Stimulated activated CD4-positive, alpha-beta T cell treated with anti-CD3 and anti-CD28 coated beads, Interleukin-4, amount 100 ng/mL, for 1 hour (primary cell): ENCODE results near the gene RALY.

Experiments used
- DNase-seq: peaks from one replicate; pipeline ENCODE4 v3.0.0-alpha.2; 2020

Gene RALY

GRCh38 chr20:34084227-34084923 lies 90.7 kb downstream of the RALY start:
- no peak for DNase-seq

GRCh38 chr20:34085544-34086040 lies 91.9 kb downstream of the RALY start:
- DNase-seq, result no peak

- DNase-seq, result no peak
Measured at GRCh38 chr20:34088305-34089174, 94.8 kb downstream of the RALY start.

DNA sequence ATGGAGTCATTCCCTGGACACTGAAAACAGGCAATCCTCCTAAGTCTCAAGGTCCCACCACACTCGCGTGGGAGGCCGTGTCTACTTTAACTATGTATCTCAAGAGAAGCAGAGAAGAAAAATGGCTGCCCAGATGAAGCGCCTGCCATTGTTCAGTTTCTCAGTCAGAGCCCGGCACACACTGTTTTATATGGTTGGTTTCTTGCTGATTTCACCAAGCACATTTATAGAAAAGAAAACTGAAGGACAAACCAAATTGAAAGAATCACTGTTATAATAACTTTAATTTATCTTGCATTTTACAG lies 95.4 kb downstream of the RALY start:
- DNase-seq, result no peak

DNA sequence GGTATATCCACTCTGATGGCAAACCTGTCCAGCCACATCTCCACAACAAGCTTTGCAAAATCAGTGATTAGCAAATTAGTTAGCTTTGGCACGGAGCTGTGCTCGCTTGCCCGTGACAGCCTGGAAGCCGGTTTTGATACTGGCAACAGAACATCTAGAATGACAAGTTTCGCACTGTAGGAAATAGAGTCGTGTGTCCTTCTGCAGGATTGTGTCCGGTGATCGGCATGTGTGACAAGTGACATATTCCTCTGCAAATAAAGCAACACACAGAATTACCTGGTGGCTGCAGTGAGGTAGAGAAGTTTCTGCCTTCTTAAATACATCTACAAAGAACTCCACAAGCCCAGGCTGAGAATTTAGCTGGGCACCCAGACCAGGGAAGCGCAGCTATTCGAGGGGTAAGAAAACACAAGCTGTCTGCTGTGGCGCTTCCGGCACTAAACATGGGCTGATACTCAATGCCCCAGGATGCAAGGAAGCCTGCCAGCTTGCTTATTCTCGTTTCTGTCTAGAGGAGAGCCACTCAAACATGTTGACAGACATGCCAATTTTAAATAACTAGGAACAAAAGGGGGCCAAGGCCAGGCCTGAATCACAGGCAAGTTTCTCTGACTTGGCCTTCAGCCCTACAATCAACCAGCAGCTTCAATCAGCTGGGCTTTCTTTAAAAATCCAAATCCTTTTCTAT lies 96.1 kb downstream of the RALY start:
- no peak for DNase-seq

- DNase-seq, result no peak
Measured at GRCh38 chr20:34090645-34091044, 96.9 kb downstream of the RALY start.

- no peak for DNase-seq
Measured at GRCh38 chr20:34091637-34092200, 98.0 kb downstream of the RALY start.

GRCh38 chr20:34093895-34094294 lies 100.2 kb downstream of the RALY start:
- DNase-seq, result no peak

- no peak for DNase-seq
Measured at GRCh38 chr20:34095825-34096224, 102.1 kb downstream of the RALY start.

DNA sequence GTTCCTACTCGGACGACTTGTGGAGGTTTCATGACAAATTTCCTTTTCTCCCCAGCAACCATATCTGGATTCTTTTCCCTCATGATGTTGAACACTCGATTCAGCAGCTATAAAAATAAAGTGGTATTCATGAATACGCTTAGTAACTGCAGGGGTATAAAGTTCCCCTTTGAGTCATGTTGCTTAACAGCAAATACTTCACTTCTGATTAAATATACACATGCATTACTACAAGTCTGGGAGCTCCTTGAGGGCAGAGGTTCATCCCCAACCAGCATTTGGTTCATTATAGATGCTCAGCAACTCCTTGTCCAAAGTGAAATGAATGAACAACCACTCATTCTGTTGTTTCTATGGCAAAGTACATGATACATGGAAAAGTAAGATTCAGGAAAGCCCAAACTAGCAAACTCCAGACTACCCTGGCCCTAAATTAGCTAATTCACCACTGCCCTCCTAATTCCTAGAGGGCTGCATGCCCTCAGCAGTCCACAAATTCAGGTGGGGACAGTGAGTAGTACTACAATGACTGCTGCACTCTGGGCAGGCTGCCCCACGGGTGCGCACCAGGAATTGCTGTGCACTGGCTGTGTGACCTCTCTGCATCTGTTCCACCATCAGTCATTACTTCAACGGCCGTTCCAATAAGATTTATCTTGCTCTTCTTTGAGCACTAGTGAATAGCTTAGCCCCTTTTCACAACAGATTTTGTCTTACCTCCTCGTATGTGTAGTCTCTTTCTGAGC lies 103.2 kb downstream of the RALY start:
- no peak for DNase-seq

GRCh38 chr20:34098570-34098969 lies 104.9 kb downstream of the RALY start:
- no peak for DNase-seq

GRCh38 chr20:34099675-34100074 lies 106.0 kb downstream of the RALY start:
- no peak for DNase-seq

DNA sequence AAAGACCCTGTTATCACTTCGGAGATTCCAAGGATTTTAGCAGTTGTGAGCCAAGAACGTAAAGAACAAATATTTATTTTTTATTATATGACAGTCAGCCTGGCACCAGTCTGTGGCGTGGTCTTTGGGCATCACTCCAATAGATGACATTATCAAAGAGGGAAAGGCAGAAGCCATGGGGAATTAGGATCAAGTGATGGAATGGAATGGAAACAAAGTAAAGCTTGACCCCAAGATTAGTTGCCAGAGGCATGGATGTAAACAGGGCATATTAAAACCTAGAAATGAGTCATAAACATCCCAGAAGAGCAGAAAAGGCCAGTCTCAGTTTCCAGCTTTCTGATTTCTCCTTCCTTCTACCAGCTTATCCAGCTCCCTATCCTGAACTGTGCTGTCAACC lies 106.9 kb downstream of the RALY start:
- no peak for DNase-seq

- no peak for DNase-seq
Measured at GRCh38 chr20:34102342-34102741, 108.6 kb downstream of the RALY start.

DNA sequence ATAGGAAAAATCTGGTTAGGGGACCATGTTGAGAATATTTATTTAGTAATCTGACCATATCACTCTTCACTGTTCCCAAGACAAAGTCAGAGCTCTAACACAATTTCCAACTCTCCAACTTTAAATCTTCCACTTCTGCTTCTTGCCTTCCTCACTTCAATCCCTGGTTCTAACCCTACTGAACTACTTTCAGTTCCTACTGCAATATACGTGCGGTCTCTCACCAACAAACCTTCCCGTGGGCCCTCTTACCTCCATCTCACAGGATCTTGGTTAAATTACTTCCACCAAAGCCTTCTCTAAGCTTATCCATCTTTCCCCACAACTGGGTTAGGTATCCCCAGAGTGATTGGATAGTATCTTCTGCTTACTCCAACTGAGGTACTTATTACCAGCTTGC lies 110.3 kb downstream of the RALY start:
- no peak for DNase-seq

DNA sequence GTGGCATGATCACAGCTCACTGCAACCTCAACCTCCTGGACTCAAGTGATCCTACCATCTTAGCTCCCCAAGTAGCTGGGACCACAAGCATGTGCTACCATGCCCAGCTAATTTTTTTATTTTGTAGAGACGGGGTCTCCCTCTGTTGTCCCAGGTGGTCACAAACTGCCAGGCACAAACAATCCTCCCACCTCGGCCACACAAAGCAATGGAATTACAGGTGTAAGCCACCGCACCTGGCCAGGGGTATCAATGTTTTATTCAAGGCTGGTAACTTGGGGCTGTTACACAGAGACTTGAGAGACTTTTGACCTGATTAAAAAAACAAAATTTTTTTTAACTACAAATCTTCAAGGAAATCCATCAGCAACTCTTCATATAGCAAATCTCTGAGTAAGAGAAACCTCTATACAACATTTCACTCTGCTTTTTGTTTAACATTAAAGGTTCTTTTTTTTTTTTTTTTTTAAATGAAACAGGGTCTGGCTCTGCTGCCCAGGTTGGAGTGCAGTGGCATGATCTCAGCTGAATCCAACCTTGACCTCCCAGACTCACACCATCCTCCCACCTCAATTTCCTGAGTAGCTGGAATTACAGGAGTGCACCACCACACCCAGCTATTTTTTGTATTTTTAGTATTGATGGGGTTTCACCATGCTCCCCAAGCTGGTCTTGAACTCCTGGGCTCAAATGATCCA lies 112.4 kb downstream of the RALY start:
- DNase-seq, result no peak

DNA sequence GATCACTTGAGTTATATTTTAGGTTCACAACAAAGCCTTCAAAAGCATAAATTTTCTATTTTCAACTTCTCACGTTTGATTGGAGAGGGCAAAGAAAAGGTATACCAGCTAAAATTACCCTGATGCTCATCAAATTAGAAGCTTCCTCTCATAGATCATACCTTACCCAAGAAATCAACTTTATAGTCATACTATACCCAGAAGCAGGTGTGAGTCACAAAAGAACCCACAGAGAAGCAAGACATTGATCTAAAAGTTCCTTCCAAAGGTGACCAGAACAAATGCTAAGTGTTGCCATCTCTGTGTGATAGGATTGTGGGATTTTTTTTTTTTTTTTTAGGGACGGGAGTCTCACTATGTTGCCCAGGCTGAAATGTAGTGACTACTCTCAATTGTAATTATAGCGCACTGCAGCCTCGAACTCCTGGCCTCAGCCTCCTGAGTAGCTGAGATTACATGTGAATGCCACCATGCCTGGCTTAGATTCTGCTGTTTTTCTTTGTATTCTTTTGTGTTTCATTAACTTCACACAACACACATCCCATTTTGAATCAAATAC lies 115.0 kb downstream of the RALY start:
- DNase-seq, result no peak

DNA sequence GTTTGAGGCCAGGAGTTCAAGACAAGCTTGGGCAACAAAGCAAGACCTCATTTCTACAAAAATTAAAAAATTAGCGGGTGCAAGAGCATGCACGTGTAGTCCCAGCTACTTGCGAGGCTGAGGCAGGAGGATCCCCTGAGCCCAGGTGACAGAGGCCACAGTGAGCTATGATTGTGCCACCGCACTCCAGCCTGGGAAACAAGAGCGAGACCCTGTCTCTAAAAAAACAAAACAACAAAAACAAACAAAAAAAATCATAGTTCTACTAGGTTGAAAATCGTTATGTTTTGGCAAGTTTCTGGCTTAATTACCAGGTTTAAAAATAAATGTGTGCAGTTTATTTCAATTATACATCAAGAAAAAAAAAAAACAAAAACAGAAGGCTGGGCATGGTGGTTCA lies 115.7 kb downstream of the RALY start:
- DNase-seq, result no peak

DNA sequence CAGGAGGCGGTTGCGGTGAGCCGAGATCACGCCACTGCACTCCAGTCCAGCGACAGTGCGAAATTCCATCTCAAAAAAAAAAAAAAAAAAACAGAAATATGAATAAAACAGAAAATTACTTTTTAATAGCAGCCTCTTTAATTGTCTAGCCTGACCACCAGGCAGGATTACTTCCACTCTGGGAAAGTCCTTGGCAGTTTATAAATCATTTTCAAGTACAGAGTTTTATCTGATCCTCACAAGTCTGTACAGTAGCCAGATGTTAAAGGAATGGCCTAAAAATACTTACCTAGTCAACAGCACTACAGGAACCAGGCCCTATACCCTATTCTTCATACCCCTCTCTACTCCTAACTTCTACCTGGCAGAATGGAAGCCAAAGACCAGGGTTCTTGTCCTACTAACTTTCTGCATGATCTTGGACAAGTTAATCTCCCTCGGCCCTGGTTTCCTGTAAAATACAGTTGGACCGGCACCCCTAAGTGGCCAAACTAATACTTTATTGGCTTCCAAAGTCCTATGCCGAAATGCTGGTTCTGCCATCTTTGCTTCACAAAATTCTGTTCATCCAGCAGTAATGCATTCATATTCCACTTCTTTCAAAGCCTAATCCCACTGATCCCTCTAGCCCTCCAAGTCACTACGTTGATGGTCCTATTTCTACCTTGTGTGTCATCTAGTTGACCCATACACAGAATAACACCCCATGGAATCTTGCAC lies 116.5 kb downstream of the RALY start:
- no peak for DNase-seq

DNA sequence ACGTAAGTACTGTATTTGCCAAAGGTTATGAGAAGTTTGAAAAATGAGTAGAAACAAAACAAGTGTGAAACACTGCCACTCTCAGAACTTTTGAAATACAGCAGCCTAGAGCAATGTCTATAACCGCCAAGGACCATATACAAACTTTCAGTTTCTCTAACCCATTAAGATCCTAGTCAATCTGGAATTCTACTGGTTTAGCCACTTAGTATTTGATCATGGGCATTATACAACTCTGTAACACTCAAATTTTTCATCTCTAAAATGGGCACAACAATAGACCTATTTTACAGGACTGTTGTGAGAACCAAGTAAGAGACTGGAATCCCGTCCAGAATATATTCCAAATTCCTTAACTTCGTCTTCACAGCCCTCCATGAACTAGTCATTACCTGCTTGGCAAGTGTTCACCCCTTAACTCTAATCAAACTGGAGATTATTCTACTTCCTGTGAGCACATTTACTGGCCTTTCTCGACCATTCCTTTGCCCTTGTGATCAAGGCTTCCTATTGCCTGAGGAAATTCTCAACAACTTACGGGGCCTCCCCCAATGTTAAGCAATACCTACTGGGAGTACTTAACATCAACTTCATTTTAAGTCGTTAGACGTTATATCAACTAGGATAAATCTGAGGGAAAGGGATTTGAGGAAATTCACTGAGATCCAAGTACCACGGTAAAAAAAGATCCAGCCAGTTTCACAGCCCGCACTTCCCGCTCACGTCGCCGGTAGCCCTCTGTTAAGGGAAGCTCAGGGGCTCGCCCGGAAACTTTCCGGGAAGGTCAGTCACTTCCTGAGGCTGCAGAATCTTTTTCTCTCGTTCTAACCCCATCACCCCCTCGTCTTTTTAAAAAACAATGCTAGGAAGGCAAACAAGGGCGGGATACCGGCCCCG lies 117.3 kb downstream of the RALY start:
- DNase-seq, result no peak
